Adrenal gland (tissue), 12 donors: ENCODE results near the gene LPP. TPM values are rescaled to one million over a fixed set of nuclear protein-coding genes. Genes with fewer than 3 reads are reported as not detected.

Experiments
- DNase-seq, 7 donors: peaks; one replicate each; pipeline ENCODE4 v3.0.0-alpha.2; 2019 to 2020
- H3K27ac ChIP-seq, 5 donors: fragments of 200-600 bp; sonication (generic) in 4 of 5; 1 replicate in 3 of 5; 2 replicates in 2 of 5; pipeline versions ENCODE4 v1.5.1 to v1.8.0; 2016 to 2020; ENCODE audit warnings: mild to moderate bottlenecking in 1 of 5
- H3K27me3 ChIP-seq: fragments of 200-600 bp; 2 replicates; pipeline ENCODE4 v1.8.0; 2021
- H3K36me3 ChIP-seq, 2 donors: fragments of 200-600 bp; replicated peaks in 1 of 2; 1 replicate in 1 of 2; 2 replicates in 1 of 2; pipeline versions ENCODE4 v1.5.1 to v1.8.0; 2018 to 2022
- H3K4me1 ChIP-seq, 2 donors: fragments of 200-600 bp; replicated peaks in 1 of 2; 1 replicate in 1 of 2; 2 replicates in 1 of 2; pipeline versions ENCODE4 v1.5.1 to v1.8.0; 2018 to 2021
- H3K4me3 ChIP-seq, 4 donors: fragments of 200-600 bp; sonication (generic) in 3 of 4; one replicate each; pipeline ENCODE4 v1.5.1; 2016 to 2018
- H3K9me3 ChIP-seq, 3 donors: fragments of 200-600 bp; sonication (generic) in 1 of 3; replicated peaks in 1 of 3; 1 replicate in 2 of 3; 2 replicates in 1 of 3; pipeline versions ENCODE4 v1.5.1 to v1.8.0; 2016 to 2021
- CTCF ChIP-seq, 6 experiments: fragments of 450-650 bp in 4 of 6; fragments of 200-600 bp in 2 of 6; sonication (generic) in 1 of 6; IDR thresholded peaks; 1 replicate in 5 of 6; 2 replicates in 1 of 6; pipeline versions ENCODE4 v1.5.1 to v1.8.0; 2016 to 2021; ENCODE audit warnings: antibody characterized with exemption in 6 of 6, mild to moderate bottlenecking in 2 of 6, moderate library complexity in 1 of 6
- POLR2A ChIP-seq, 2 donors: fragments of 450-650 bp; IDR thresholded peaks; one replicate each; pipeline ENCODE4 v1.6.1; 2017; ENCODE audit warnings: antibody characterized with exemption in 2 of 2, mild to moderate bottlenecking in 2 of 2, moderate library complexity in 1 of 2
- WGBS, 4 donors: extraction: QIAGEN DNeasy Blood & Tissue Kit in 2 of 4; methylation state at CpG; one replicate each; pipeline versions ENCODE4 v1.1.5 to v1.1.7; 2013 to 2017; 5-methylcytosine and 5-hydroxymethylcytosine counted together
- intact Hi-C, 2 donors: fragments of 100-400 bp; cut with DNase I; formaldehyde crosslinking; loops; one replicate each; pipeline versions ENCODE4 v1.14.1 to v1.15.0; 2022 to 2023
- polyA plus RNA-seq, 3 donors: library from polyadenylated mRNA; stranded (reverse); fragments of 200-250 nt in 2 of 3; fragments of 350-450 nt in 1 of 3; fragmentation: Illumina TruSeq in 1 of 3; extraction: RNeasy Lipid Tissue Mini Kit (QIAGEN cat#74804) in 1 of 3; gene quantifications; one replicate each; pipeline ENCODE4 v1.2.3, GENCODE V29; 2013 to 2014
- total RNA-seq, 9 donors: library from RNA; depleted of rRNA in 4 of 9; stranded (reverse); fragments of >200 nt in 4 of 9; fragments of 120-200 nt in 1 of 9; fragmentation: NEBNext Ultra II Directional in 1 of 9; extraction: Animal tissue kit (Norgen Biotek cat#: 25700) in 1 of 9; gene quantifications; one replicate each; pipeline versions ENCODE4 v1.1.0 to v1.2.4, GENCODE V29; 2013 to 2023
- donor health status: healthy with polysubstance abuse.
- donor health status: Bipolar disorder and iron deficiency.
- donor health status: DM: yes; HTN: yes; CAD: no.
- donor health status: DM: no; HTN: no; CAD: no.
- donor health status: DM: no; HTN: no; CAD: no.
- donor health status: DM: yes; HTN: yes; CAD: no.

Gene LPP
- total and polyA plus RNA-seq, 12 donors, result 7.0 to 170 (median 101) TPM

- peaks cover 14 to 26% of the 10 kb centered on the region in 2 donors for H3K4me1 ChIP-seq
- no peak for DNase-seq
- 31 to 61% (median 57%) methylated on average over 1 of the region's 1 CpG for WGBS, 4 donors
- no peaks in the 10 kb centered on the region for H3K9me3 ChIP-seq
- intact Hi-C loops, result no loop called here
- no peak overlapping the region for H3K27ac ChIP-seq
- TF ChIP-seq CTCF (IDR thresholded peaks at IDR 0.05) (no peak), POLR2A (IDR thresholded peaks at IDR 0.05) (no peak)
- H3K27me3 ChIP-seq, result no peaks in the 10 kb centered on the region
- no peaks in the 10 kb centered on the region for H3K36me3 ChIP-seq
- no peak overlapping the region for H3K4me3 ChIP-seq
Measured at GRCh38 chr3:188844096-188844495, 690.1 kb downstream of the LPP start.

GRCh38 chr3:188845514-188845913, 691.6 kb downstream of the LPP start:
- intact Hi-C loops, result no loop called here
- Histone ChIP-seq H3K9me3 (no peaks in the 10 kb centered on the region), H3K4me1 (peaks cover 14 to 26% of the 10 kb centered on the region in 2 donors), H3K4me3 (no peak overlapping the region), H3K36me3 (no peaks in the 10 kb centered on the region), H3K27ac (peak overlapping the region in 3 of 5 donors; percentile 40 to 65 (median 55)), H3K27me3 (no peaks in the 10 kb centered on the region)
- WGBS, 4 donors, result 33 to 52% (median 47%) methylated on average over 3 of the region's 3 CpGs
- peak in 4 of 7 donors; percentile 35 to 62 (median 44) for DNase-seq
- TF ChIP-seq CTCF (IDR thresholded peaks at IDR 0.05), result no peak
- no peak for TF ChIP-seq POLR2A (IDR thresholded peaks at IDR 0.05)

- H3K9me3 ChIP-seq, result no peaks in the 10 kb centered on the region
Measured at GRCh38 chr3:188848947-188849346, 695.0 kb downstream of the LPP start.

More at GRCh38 chr3:188848947-188849346, 695.0 kb downstream of the LPP start:
- Histone ChIP-seq H3K4me3 (no peak overlapping the region), H3K36me3 (no peaks in the 10 kb centered on the region), H3K4me1 (peaks cover 16 to 25% of the 10 kb centered on the region in 2 donors), H3K27ac (no peak overlapping the region), H3K27me3 (no peaks in the 10 kb centered on the region)
- intact Hi-C loops, result no loop called here
- DNase-seq, result no peak
- 71 to 96% (median 93%) methylated on average over 8 of the region's 8 CpGs for WGBS, 4 donors
- TF ChIP-seq CTCF (IDR thresholded peaks at IDR 0.05) (no peak), POLR2A (IDR thresholded peaks at IDR 0.05) (no peak)
